ENCODE data around the gene GABRR3. TPM values are rescaled to one million over a fixed set of nuclear protein-coding genes. Genes with fewer than 3 reads are reported as not detected.
A peak's percentile ranks its signal among the peaks of the same experiment; 100 is the strongest.

Gene GABRR3
- total and polyA plus RNA-seq, 2 donors (not counting 1 experiment from before 2014, with no cell fraction given): not detected

GRCh38 chr3:97975466-97975865 is 59.6 kb downstream of the GABRR3 start:
- no peaks in the 10 kb centered on the region for H3K27me3 ChIP-seq (ENCODE audit: control insufficient read depth, insufficient read depth, low read length)
- no peak overlapping the region for H3K9ac ChIP-seq (ENCODE audit: insufficient read depth, low read length)
- H3K79me2 ChIP-seq (ENCODE audit: control insufficient read depth, insufficient read depth, low read length): peaks cover 10% of the 10 kb centered on the region
- H2AFZ ChIP-seq (ENCODE audit: low read length): no peak overlapping the region
- H4K20me1 ChIP-seq (ENCODE audit: control insufficient read depth, extremely low read depth, insufficient read depth, low read length): no peaks in the 10 kb centered on the region
- DNase-seq (ENCODE audit: low read depth in 2 of 2): no peak
- H3K4me2 ChIP-seq (ENCODE audit: extremely low read depth, insufficient read depth, low read length): no peak overlapping the region
- TF ChIP-seq EZH2 (IDR thresholded peaks at IDR 0.05; ENCODE audit: low read length, missing control alignments) (no peak), CTCF (conservative IDR thresholded peaks at IDR 0.05 in 1 of 2, IDR thresholded peaks at IDR 0.05 in 1 of 2; ENCODE audit: low read depth in 1 of 2, low read length in 2 of 2) (peak in 1 of 2 donors; percentile 27)
- no peaks in the 10 kb centered on the region for H3K36me3 ChIP-seq (ENCODE audit: control insufficient read depth, insufficient read depth, low read length)
- H3K27ac ChIP-seq (ENCODE audit: insufficient read depth, low read length): no peak overlapping the region
- H3K4me1 ChIP-seq (ENCODE audit: control insufficient read depth, extremely low read depth, insufficient read depth, low read length): no peaks in the 10 kb centered on the region
- H3K9me3 ChIP-seq (ENCODE audit: control insufficient read depth, insufficient read depth, low read depth, low read length): no peaks in the 10 kb centered on the region
- no peak overlapping the region for H3K4me3 ChIP-seq (replicated peaks in 1 of 4; ENCODE audit: control extremely low read depth in 1 of 4, insufficient read depth in 1 of 4, low read depth in 3 of 4, low read length in 4 of 4)

- Histone ChIP-seq H4K20me1 (ENCODE audit: control insufficient read depth, extremely low read depth, insufficient read depth, low read length) (no peaks in the 10 kb centered on the region), H3K4me1 (ENCODE audit: control insufficient read depth, extremely low read depth, insufficient read depth, low read length) (no peaks in the 10 kb centered on the region), H2AFZ (ENCODE audit: low read length) (no peak overlapping the region), H3K9ac (ENCODE audit: insufficient read depth, low read length) (no peak overlapping the region), H3K4me2 (ENCODE audit: extremely low read depth, insufficient read depth, low read length) (no peak overlapping the region), H3K4me3 (replicated peaks in 1 of 4; ENCODE audit: control extremely low read depth in 1 of 4, insufficient read depth in 1 of 4, low read depth in 3 of 4, low read length in 4 of 4) (no peak overlapping the region), H3K79me2 (ENCODE audit: control insufficient read depth, insufficient read depth, low read length) (peaks cover 10% of the 10 kb centered on the region), H3K27me3 (ENCODE audit: control insufficient read depth, insufficient read depth, low read length) (no peaks in the 10 kb centered on the region), H3K27ac (ENCODE audit: insufficient read depth, low read length) (no peak overlapping the region), H3K36me3 (ENCODE audit: control insufficient read depth, insufficient read depth, low read length) (no peaks in the 10 kb centered on the region), H3K9me3 (ENCODE audit: control insufficient read depth, insufficient read depth, low read depth, low read length) (no peaks in the 10 kb centered on the region)
- TF ChIP-seq CTCF (conservative IDR thresholded peaks at IDR 0.05 in 1 of 2, IDR thresholded peaks at IDR 0.05 in 1 of 2; ENCODE audit: low read depth in 1 of 2, low read length in 2 of 2) (no peak), EZH2 (IDR thresholded peaks at IDR 0.05; ENCODE audit: low read length, missing control alignments) (no peak)
- no peak for DNase-seq (ENCODE audit: low read depth in 2 of 2)
These were observed 60.1 kb downstream of the GABRR3 start for GRCh38 chr3:97974996-97975395.

- Histone ChIP-seq H3K27ac (ENCODE audit: insufficient read depth, low read length) (no peak overlapping the region), H3K4me2 (ENCODE audit: extremely low read depth, insufficient read depth, low read length) (no peak overlapping the region), H3K9me3 (ENCODE audit: control insufficient read depth, insufficient read depth, low read depth, low read length) (no peaks in the 10 kb centered on the region), H3K79me2 (ENCODE audit: control insufficient read depth, insufficient read depth, low read length) (peaks cover 21% of the 10 kb centered on the region), H3K4me3 (replicated peaks in 1 of 4; ENCODE audit: control extremely low read depth in 1 of 4, insufficient read depth in 1 of 4, low read depth in 3 of 4, low read length in 4 of 4) (peak overlapping the region in 2 of 4 experiments; percentile 48 to 69), H4K20me1 (ENCODE audit: control insufficient read depth, extremely low read depth, insufficient read depth, low read length) (no peaks in the 10 kb centered on the region), H3K4me1 (ENCODE audit: control insufficient read depth, extremely low read depth, insufficient read depth, low read length) (no peaks in the 10 kb centered on the region), H3K9ac (ENCODE audit: insufficient read depth, low read length) (no peak overlapping the region), H2AFZ (ENCODE audit: low read length) (peak overlapping the region; percentile 49), H3K36me3 (ENCODE audit: control insufficient read depth, insufficient read depth, low read length) (no peaks in the 10 kb centered on the region), H3K27me3 (ENCODE audit: control insufficient read depth, insufficient read depth, low read length) (no peaks in the 10 kb centered on the region)
- TF ChIP-seq CTCF (conservative IDR thresholded peaks at IDR 0.05 in 1 of 2, IDR thresholded peaks at IDR 0.05 in 1 of 2; ENCODE audit: low read depth in 1 of 2, low read length in 2 of 2): no peak
- TF ChIP-seq EZH2 (IDR thresholded peaks at IDR 0.05; ENCODE audit: low read length, missing control alignments): no peak
- DNase-seq (ENCODE audit: low read depth in 2 of 2): no peak
These were observed 62.1 kb downstream of the GABRR3 start for GRCh38 chr3:97972976-97973375.
